ENCODE results near the gene RTEL1.

RTEL1 gene

GRCh38 chr20:63698739-63699465 is 40.8 kb downstream of the RTEL1 start:
- H3K27me3 ChIP-seq, result no peaks in the 10 kb centered on the region
- H3K36me3 ChIP-seq, result no peaks in the 10 kb centered on the region
- H3K9me3 ChIP-seq, result no peaks in the 10 kb centered on the region
- peaks cover 44% of the 10 kb centered on the region for H3K4me1 ChIP-seq
- DNase-seq, result peak; percentile 78
- no peak overlapping the region for H3K4me3 ChIP-seq (ENCODE audit: low read depth, low read length)
- no peak for TF ChIP-seq CTCF (IDR thresholded peaks at IDR 0.05; ENCODE audit: low read depth, low read length)

DNA sequence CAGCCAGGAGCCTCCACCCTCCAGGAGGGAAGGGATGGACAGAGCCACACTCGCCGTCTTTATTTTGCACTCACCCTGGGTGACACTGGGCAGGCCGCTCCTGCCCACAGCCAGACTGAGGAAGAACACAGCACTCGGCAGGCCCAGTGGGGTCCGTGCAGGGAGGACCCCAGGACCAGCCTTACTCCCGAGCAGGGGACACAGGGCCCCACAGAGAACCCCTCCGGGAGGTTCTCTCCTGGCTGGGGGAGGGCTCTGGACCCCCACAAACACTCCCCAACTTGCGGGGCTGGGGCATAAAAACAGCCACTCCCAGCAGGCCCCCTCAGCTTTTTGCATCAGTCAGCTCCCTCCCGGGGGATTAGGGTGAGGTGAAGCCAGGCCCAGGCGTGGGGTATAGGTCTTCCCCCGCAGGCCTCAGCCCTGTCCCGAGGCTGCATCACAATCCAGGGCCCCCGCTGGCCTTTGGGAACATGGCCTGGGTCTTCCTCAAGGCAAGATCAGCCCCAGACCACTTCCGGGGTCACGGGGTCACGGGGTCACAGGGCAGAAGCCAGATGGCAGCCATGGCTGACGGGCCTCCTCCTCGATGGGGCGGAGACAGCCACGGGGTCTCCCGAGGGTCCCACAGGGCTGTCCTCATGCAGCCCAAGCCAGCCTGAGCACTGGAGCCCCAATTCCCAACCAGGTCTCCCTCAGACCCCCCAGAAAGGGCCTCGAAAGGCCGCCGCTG is 41.5 kb downstream of the RTEL1 start:
- Histone ChIP-seq H3K27me3 (no peaks in the 10 kb centered on the region), H3K4me1 (peaks cover 44% of the 10 kb centered on the region), H3K4me3 (ENCODE audit: low read depth, low read length) (no peak overlapping the region), H3K36me3 (peaks cover 3% of the 10 kb centered on the region; the same call in 1 of the 2 replicates), H3K9me3 (no peaks in the 10 kb centered on the region)
- no peak for TF ChIP-seq CTCF (IDR thresholded peaks at IDR 0.05; ENCODE audit: low read depth, low read length)
- peak; percentile 37 for DNase-seq

- peaks cover 44% of the 10 kb centered on the region for H3K4me1 ChIP-seq
Observed at GRCh38 chr20:63700199-63701050, 42.3 kb downstream of the RTEL1 start.

DNA sequence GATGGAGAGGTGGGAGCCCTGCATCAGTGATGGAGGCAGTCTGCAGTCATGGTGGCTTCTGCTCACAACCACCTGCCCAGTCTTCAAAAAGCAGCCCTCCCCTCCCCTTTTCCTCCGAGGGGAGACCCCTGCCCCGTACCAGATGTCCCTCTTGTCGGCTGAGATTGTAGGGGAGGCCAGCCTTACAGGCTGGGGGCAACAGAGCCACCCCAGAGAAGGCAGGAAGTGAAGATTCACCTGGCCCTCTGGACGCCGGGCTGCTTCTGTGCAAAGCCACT is 42.9 kb downstream of the RTEL1 start:
- no peak overlapping the region for H3K4me3 ChIP-seq (ENCODE audit: low read depth, low read length)
- H3K4me1 ChIP-seq, result peaks cover 44% of the 10 kb centered on the region
- H3K27me3 ChIP-seq, result no peaks in the 10 kb centered on the region
- TF ChIP-seq CTCF (IDR thresholded peaks at IDR 0.05; ENCODE audit: low read depth, low read length), result no peak
- no peaks in the 10 kb centered on the region for H3K9me3 ChIP-seq
- peaks cover 16% of the 10 kb centered on the region for H3K36me3 ChIP-seq
- no peak for DNase-seq

More at GRCh38 chr20:63700199-63701050, 42.3 kb downstream of the RTEL1 start:
- H3K36me3 ChIP-seq, result peaks cover 11% of the 10 kb centered on the region
- H3K4me3 ChIP-seq (ENCODE audit: low read depth, low read length), result no peak overlapping the region
- no peaks in the 10 kb centered on the region for H3K27me3 ChIP-seq
- no peaks in the 10 kb centered on the region for H3K9me3 ChIP-seq
- DNase-seq, result peak; percentile 33
- no peak for TF ChIP-seq CTCF (IDR thresholded peaks at IDR 0.05; ENCODE audit: low read depth, low read length)

- H3K9me3 ChIP-seq, result no peaks in the 10 kb centered on the region
- no peak overlapping the region for H3K4me3 ChIP-seq (ENCODE audit: low read depth, low read length)
- peaks cover 21% of the 10 kb centered on the region for H3K36me3 ChIP-seq
- H3K4me1 ChIP-seq, result peaks cover 43% of the 10 kb centered on the region
- DNase-seq, result peak; percentile 22
- TF ChIP-seq CTCF (IDR thresholded peaks at IDR 0.05; ENCODE audit: low read depth, low read length), result no peak
- no peaks in the 10 kb centered on the region for H3K27me3 ChIP-seq
Observed at GRCh38 chr20:63701329-63702035, 43.4 kb downstream of the RTEL1 start.
